IPS-18c (cell line): ENCODE data around the gene RHEB.

Experiments
- H3K4me3 ChIP-seq: 2 replicates; pipeline ENCODE4 v1.7.0; 2013; ENCODE audit warnings: low read depth, mild to moderate bottlenecking, low read length, moderate library complexity; ENCODE audit not compliant: insufficient read depth
- H3K9me3 ChIP-seq: one replicate; pipeline ENCODE4 v1.6.1; 2013; ENCODE audit warnings: mild to moderate bottlenecking, low read length, moderate library complexity; ENCODE audit not compliant: control insufficient read depth, insufficient read depth

The RHEB gene

DNA sequence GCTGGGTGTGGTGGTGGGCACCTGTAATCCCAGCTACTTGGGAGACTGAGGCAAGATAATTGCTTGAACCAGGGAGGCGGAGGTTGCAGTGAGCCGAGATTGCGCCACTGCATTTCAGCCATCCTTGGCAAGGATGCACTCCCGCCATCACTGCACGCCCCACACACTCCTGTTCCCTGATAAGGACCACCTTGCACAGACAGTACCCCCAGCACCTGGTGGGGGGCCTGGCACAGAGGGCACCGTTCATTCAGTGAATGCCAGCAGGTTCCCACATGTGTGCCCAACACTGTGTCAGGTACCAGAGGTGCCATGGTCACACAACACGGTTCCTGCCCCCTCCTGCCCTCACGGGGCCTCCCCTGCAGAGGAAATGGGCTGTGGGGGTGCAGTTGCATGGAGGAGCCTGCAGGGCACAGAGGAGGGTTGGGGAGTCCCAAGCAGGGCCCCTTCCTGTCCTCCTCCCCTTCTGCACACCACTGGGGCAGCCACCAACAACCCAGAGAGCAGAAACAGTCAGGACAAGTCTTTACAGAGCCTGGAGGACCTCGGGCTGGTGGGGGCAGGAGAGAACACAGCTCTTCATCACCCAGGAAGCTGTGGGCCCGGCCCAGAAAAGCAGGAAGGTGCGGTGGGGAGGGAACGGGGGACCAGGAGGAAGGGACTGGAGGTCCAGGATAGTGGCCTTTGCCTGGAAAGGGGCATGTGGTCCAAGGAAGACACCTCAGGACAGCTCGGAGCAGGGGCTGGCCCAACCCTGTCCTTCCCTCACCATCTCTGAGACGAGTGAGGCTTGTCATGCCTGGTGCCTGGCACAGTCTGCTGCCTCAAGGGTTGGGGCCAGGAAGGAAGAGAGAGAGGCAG, 86.8 kb downstream of the RHEB start:
- Histone ChIP-seq H3K4me3 (no peak overlapping the region), H3K9me3 (no peaks in the 10 kb centered on the region)

DNA sequence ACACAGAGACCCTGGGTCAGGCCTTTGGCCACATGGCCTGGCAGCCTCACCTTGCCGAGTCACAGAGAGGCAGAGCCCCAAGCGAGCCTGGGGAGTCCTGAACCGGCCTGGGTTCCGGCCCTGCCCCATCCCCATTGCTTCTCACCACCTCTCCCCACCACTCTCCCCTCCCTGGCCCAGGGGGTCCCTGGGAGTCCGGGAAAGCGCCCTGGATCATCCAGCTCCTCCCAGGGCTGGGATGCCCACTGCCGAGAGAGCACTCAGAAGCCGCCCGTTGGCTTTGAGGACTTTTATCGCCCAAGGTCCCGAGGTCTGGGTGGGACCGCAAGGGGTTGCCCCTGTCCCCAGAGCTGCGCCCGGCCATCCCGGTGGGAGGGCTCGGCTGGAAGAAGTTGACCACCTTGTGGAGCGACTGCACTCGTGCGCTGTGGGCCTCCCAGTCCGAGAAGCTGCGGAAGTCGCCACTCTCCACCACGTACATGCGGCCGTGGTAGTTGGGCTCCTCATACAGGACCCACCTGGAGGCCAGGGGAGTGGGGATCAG, 87.9 kb downstream of the RHEB start:
- Histone ChIP-seq H3K4me3 (no peak overlapping the region), H3K9me3 (no peaks in the 10 kb centered on the region)

DNA sequence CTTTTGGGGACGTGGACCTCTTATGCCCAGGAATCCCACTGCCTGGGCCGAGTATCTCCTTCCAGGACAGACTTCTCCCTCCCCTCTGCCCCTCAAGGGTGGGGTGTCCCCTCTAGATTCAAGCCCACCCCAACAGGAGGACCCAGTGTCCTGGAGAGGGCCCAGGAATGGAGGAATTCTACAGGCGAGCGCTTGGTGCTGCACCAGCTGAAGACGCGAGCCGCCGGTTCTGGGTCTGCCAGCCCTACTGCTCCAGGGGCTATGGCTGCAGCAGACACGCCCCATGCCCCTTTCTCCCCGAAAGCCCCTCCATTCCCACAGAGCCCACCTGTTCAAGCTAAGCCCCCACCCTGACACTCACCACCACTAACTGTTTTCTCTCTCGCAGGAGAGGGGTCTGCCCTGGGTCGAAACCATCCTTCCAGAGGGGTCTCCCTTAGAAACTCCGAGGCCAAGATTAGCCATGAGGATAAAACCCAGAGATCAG, 88.4 kb downstream of the RHEB start:
- Histone ChIP-seq H3K4me3 (no peak overlapping the region), H3K9me3 (no peaks in the 10 kb centered on the region)

DNA sequence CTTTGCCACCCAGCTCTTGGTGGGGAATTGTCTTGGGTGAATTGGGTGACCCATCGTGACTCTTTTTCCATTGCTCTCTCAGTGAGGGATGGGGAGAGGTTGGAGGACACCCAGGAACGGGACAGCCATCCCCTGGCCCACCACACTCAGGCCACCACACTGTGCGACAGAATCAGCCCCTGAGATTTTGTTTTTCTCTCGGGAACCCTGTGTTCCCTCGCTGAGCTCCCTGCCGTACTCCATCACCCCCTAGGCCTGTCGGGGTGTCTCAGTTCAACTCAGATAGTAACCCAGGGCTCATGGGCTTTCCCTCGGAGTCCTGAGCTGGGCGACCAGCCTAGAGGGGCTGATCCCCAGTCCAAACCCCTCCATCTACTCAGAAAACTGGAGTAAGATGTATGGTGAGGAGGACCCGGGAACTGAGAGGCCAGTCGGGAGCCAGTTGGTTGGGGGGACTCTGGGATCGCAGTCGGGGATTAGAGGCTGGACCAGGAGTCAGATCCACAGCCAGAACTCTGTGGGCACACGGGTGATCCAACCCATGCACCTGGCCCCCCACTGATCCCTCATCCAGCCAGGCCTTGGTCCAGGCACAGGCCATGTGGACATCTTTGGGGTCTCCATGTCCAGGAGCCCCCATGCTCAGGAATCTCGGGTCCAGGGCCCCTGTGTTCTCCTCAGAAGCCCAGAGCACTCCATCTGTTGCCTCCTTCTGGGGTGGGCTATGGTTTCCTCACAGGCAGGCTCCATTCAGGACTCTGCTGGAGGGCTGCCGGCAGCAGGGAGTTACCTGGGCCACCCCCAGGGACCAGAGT, 89.1 kb downstream of the RHEB start:
- Histone ChIP-seq H3K4me3 (no peak overlapping the region), H3K9me3 (no peaks in the 10 kb centered on the region)

DNA sequence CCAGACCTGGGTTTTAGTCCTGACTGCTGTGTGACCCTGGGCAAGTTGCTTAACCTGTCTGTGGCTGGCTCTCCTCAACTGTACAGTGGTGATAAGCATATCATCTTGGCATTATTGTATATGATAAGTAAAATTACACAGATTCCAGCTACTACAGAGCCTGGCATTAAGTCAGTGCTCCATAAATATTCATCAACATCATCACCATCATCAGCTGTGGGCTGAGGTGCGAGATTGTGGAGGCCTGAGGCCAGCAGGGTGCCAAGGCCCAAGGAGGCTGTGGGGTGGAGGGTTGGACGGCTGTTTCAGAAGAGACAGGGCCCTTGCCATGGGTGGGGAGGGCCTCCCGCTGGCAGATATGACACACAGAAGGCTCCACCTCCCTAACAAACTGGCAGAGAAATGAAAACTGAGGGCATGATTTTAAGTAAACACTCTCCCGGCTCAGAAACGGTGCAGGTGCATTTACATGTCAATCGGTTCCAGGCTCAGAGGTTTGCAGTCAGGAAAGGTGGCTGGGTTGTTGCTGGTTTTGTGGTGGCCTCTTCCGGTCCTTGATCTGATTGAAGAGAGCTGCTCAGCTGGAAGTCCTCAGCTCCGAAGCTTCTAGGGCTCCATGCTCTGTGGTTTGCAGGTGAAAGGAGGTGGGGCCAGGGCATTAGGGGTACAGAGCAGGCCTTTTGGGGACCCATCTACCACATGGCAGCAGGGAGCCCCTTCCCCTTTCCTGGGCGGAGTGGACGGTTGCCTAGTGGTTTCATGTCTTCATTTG, 89.9 kb downstream of the RHEB start:
- H3K9me3 ChIP-seq: no peaks in the 10 kb centered on the region
- H3K4me3 ChIP-seq: no peak overlapping the region

DNA sequence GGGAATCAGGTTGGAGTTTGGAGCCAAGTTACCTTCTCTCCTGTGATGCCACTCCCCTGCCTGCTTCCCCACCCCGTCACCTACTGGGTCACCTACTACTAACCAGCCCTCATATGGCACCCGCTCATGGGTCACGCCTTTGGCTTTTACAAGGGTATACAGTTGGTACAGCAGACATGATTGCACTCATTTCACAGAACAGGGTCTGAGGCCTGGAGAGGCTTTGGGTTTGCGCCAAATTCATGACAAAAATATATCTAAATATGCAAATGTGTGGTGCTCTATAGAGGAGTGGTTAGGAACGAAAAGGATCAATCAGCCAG, 90.5 kb downstream of the RHEB start:
- H3K9me3 ChIP-seq: no peaks in the 10 kb centered on the region
- no peak overlapping the region for H3K4me3 ChIP-seq

DNA sequence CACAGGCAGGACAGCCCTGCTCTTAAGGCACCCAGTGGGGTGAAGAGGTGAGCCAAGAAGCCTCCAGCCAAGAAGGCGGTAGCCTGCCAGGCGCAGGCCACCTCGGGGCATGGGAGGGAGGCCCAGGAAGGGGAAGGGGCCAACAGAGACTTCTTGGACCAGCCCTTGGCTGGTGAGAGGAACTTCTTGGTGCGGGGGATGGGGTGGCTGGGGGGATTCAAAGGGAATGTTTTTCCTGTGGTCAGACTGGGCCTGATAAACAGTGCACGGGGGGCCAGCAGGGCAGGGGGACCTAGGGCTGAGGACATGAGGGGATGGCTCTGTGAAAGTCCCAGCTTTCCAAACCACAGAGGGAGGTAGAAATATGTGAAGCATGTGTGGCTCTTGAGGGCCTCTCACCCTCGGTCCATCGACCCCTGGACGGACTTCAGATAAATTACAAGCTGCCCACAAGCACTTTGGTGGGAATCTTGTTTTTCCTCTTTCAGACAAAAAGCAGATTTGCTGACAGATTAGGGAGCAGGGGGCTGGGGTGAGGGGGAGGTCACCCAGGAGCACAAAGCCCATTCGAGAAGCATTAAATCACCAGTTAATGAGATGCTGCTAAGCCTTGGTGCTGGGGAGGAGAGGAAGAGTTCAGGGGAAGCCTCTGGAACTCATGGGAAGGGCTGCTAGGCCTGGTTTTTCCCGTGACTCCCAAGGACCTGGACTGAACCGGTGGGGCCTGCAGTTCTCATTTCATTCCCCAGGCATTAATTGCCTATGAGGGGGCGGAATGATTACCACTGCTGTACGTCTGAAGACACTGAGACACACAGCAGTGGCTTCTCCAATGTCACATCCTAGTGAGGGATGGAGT, 91.1 kb downstream of the RHEB start:
- H3K4me3 ChIP-seq: no peak overlapping the region
- H3K9me3 ChIP-seq: no peaks in the 10 kb centered on the region

DNA sequence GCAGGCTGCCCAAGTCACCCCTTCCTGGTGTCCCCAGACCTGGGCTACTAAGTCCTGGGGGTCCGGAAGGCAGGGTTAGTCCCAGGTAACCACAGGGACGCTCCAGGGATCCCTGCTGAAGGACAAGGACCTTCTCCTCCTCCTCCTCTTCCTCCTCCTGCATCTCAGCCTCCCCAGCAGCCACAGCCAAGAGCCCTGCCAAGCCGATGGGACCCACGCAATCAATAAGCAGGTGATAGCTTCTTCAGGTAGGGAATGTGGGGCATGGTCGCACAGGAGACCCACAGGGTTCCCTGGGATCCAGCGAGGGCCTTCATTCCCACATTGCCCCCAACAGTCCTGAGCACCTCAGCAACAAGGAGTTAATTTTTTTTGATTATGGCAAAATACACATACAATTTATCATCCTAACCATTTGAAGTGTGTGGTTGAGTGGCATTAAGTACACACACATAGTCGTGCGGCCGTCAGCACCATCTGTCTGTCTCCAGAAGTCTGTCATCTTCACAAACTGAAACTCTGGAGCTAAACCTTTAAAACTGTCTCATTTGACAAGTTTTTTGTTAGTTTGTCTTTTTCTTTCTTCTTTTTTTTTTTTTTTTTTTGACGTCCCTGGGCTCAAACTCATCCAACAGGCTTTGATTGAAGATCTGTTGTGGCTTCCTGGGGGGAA, 91.9 kb downstream of the RHEB start:
- no peak overlapping the region for H3K4me3 ChIP-seq
- H3K9me3 ChIP-seq: no peaks in the 10 kb centered on the region

DNA sequence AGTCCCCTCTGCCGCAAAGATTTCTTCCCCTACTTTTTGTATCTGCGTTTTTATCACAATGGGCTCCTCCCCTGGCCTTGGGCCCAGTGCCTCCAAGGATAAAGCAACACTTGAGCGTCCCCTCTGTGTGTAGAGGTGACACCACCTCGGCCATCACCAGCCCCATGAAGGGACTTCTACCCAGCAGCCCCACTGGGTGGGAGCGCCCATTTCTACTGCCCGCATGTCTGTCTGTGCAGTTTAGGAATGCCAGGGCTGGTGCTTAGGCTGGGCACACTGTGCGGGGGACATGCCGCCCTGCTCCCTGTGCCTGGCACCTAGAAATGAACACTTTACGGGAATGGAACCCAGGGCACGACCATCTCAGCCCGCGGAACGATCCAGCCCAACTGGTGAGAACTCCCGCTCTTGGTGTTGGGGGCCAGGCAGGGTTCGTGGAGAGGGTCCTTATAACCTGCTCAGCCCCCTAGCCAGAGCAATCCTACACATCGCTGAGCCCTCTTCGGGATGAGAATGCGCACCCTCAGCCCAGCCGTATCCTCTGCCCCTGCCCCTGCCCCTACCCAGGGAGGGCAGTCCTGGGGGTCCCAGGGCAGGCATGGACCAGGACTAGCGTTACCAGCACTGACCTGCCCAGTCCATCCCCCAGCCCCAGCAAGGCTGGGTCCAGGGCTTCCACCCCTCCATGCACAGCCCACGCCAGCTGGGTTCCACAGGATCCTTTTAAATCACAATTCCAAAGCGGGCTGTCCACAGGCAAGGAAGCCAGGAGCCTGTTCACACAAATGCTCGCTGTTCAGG, 92.6 kb downstream of the RHEB start:
- H3K4me3 ChIP-seq: no peak overlapping the region
- H3K9me3 ChIP-seq: no peaks in the 10 kb centered on the region

DNA sequence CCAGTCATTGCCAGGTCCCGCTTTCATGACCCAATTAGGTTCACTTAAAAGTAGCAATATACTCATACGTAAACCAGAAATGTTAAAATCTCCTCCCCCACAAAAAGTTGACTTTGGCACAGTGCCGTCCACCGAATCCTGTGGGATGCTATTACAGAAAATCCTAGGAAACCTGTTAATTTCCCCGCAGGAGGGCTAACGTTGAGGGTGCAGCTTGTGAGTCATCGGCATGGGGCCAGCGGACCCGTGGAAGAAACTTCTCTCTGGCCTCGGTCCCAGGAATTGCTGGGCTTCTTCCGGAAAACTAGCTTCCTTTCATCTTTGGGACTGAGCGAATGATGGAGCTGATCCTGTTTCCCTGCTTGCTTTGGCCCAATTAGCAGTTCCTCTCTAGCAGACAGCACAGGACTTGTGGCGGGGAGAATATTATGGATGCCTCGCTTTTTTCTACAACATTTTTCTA, 93.2 kb downstream of the RHEB start:
- no peaks in the 10 kb centered on the region for H3K9me3 ChIP-seq
- no peak overlapping the region for H3K4me3 ChIP-seq

DNA sequence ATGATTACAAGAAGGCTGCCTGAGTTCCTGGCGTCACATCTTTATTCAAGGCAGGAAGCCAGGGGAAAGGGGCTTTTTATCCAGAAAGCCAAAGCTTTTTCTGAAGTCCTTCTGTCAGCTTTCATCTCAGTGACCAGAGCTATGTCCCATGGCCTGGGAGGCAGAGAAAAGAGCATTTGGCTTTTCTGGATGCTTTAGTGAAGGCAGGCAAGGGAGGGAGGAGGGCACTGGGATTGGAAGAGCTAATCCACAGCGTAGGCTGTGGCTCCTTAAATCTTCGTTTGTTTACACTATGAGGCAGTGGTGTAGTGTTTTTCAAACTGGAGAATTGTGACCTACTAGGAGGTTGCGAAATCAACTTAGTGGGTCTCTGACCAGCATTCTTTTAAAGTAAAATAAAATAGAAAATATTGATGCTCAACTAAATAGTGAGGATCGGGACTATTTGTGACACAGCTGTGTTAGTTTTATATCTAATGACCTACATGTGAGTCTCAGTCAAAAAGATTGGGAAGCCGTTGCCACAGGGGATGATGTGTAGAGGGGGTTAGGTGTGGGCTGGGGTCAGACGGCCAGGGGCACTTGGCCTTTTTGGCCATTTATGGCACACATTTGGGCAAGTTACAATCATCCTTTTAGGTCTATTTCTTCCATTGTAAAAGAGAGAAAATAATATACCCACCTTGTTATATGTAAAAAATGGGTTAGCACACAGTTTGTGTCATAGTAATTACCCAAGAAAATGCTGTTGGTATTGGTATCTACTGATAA, 93.8 kb downstream of the RHEB start:
- H3K4me3 ChIP-seq: no peak overlapping the region
- no peaks in the 10 kb centered on the region for H3K9me3 ChIP-seq

DNA sequence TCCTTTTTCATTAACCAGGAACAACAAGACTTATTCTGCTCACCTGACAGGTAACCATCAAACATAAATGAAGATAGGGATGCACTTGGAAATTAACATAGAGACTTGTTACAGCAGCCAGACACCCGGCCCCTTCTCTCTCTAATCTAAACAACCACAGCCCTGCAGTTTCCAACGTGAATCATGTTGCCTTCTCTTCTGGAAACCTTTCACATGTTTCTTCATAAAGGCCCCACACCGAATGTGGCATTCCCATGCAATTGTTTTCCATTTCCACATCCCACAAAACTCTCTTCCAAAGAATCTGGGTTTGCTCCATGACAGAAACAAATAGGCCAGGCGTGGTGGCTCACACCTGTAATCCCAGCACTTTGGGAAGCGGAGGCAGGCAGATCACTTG, 94.9 kb downstream of the RHEB start:
- H3K9me3 ChIP-seq: no peaks in the 10 kb centered on the region
- no peak overlapping the region for H3K4me3 ChIP-seq

DNA sequence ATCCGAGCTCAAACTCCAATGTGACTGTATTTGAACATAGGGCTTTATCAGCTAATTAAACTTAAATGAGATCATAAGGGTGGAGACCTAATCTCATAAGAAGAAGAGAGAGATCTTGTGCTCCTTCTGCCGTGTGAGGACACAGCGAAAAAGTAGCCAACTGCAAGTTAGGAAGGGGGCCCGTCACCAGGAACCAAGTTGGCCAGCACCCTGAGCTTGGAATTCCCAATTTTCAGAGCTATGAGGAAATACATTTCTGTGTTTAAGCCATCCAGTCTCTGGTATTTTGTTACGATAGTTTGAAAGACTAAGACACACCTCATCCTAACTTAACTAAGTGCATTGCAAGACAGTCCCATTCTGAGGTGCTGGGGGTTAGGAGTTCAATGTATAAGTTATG, 95.8 kb downstream of the RHEB start:
- Histone ChIP-seq H3K4me3 (no peak overlapping the region), H3K9me3 (no peaks in the 10 kb centered on the region)

DNA sequence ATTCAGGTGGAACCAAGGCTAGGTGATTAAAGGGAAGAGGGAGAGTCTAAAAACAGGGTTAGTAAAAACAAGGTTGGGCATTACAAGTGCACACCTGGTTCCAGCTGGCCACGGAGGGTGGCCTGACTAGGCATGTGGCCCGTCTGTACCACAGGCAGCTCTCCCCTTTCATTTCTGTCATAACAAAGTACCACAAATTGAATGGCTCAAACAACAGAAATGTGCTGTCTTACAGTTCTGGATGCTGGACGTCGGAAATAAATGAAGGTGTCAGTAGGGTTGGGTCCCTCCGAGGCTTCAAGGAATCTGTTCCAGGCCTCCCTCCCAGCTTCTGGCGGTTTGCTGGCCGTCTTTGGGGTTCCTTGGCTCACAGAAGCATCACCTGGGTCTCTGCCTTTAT, 96.5 kb downstream of the RHEB start:
- Histone ChIP-seq H3K4me3 (no peak overlapping the region), H3K9me3 (no peaks in the 10 kb centered on the region)

DNA sequence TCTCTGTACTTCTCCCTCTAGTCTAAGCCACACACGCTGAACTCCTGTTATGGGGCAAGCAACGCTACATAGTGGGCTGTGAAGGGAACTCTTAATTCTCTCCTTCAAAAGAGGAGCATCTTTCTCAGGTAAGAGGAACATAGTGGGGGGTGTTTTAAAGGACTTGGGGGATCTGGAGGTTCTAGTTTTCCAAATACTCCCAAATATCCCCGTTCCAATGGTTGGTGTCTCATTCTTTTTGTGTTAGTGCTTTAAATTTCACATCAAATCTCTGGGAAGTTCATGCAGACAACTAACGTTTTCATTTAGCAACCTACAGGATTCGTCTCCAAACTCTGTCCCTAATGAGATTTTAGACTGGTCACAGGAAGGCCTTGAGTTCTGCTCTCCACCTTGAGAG, 97.5 kb downstream of the RHEB start:
- Histone ChIP-seq H3K9me3 (no peaks in the 10 kb centered on the region), H3K4me3 (no peak overlapping the region)
